Fibroblast of lung (primary cell): ENCODE data around the gene GALNT8. TPM values are rescaled to one million over a fixed set of nuclear protein-coding genes. Genes with fewer than 3 reads are reported as not detected.

Experiments used
- DNase-seq, 2 donors: peaks; one replicate each; pipeline versions ENCODE4 v3.0.0 to v3.0.0-alpha.2; 2010; ENCODE audit warnings: low read depth in 2 of 2
- H2AFZ ChIP-seq: 2 replicates; pipeline ENCODE4 v1.5.1; 2012; ENCODE audit warnings: low read length, control low read depth, inconsistent platforms
- H3K27ac ChIP-seq: 2 replicates; pipeline ENCODE4 v1.5.1; 2011; ENCODE audit warnings: low read length, control low read depth; ENCODE audit not compliant: insufficient read depth
- H3K27me3 ChIP-seq: 2 replicates; pipeline ENCODE4 v1.5.1; 2011; ENCODE audit warnings: mild to moderate bottlenecking, low read length; ENCODE audit not compliant: control insufficient read depth, insufficient read depth
- H3K36me3 ChIP-seq: 2 replicates; pipeline ENCODE4 v1.5.1; 2011; ENCODE audit warnings: low read length; ENCODE audit not compliant: control insufficient read depth, insufficient read depth
- H3K4me1 ChIP-seq: 2 replicates; pipeline ENCODE4 v1.5.1; 2011; ENCODE audit warnings: low read length; ENCODE audit not compliant: control insufficient read depth, insufficient read depth; ENCODE audit errors: extremely low read depth
- H3K4me2 ChIP-seq: 2 replicates; pipeline ENCODE4 v1.5.1; 2011; ENCODE audit warnings: low read length, control low read depth; ENCODE audit not compliant: insufficient read depth; ENCODE audit errors: extremely low read depth
- H3K4me3 ChIP-seq, 4 experiments: fragments of 200-600 bp in 1 of 4; sonication (generic) in 1 of 4; replicated peaks in 1 of 4; 2 replicates each; pipeline ENCODE4 v1.5.1; 2011 to 2016; ENCODE audit warnings: low read length in 4 of 4, low read depth in 3 of 4, mild to moderate bottlenecking in 3 of 4, control low read depth in 2 of 4, inconsistent platforms in 1 of 4, mixed read lengths in 1 of 4; ENCODE audit not compliant: insufficient read depth in 1 of 4; ENCODE audit errors: control extremely low read depth in 1 of 4
- H3K79me2 ChIP-seq: 2 replicates; pipeline ENCODE4 v1.5.1; 2012; ENCODE audit warnings: mild to moderate bottlenecking, low read length, inconsistent platforms; ENCODE audit not compliant: control insufficient read depth, insufficient read depth
- H3K9ac ChIP-seq: 2 replicates; pipeline ENCODE4 v1.5.1; 2011; ENCODE audit warnings: mild to moderate bottlenecking, low read length, control low read depth; ENCODE audit not compliant: insufficient read depth
- H3K9me3 ChIP-seq: 2 replicates; pipeline ENCODE4 v1.5.1; 2012; ENCODE audit warnings: low read depth, low read length; ENCODE audit not compliant: control insufficient read depth, insufficient read depth
- H4K20me1 ChIP-seq: 2 replicates; pipeline ENCODE4 v1.5.1; 2011; ENCODE audit warnings: low read length; ENCODE audit not compliant: control insufficient read depth, insufficient read depth; ENCODE audit errors: extremely low read depth
- EZH2 ChIP-seq: IDR thresholded peaks from 2 replicates; pipeline ENCODE4 v1.5.1; 2012; ENCODE audit warnings: low read length, control low read depth, mild to moderate bottlenecking; ENCODE audit errors: missing control alignments
- polyA plus RNA-seq, 2 donors: library from polyadenylated mRNA; depleted of rRNA in 1 of 2; stranded (reverse) in 1 of 2; unstranded in 1 of 2; fragments of >200 nt; gene quantifications; 2 replicates each; pipeline ENCODE4 v1.2.1, GENCODE V29; 2011 to 2012; ENCODE audit warnings: missing spikeins in 1 of 2
- total RNA-seq: library from RNA; depleted of rRNA; stranded (reverse); fragments of >200 nt; gene quantifications from 2 replicates; pipeline ENCODE4 v1.2.1, GENCODE V29; 2014
- TF ChIP-seq, protein P1 (sequence below), 2 donors: IDR thresholded peaks in 1 of 2; conservative IDR thresholded peaks in 1 of 2; 1 replicate in 1 of 2; 2 replicates in 1 of 2; pipeline ENCODE4 v1.5.1; 2011 to 2012; ENCODE audit warnings: low read length in 2 of 2, control low read depth in 1 of 2, inconsistent platforms in 1 of 2, low read depth in 1 of 2, mild to moderate bottlenecking in 1 of 2

GALNT8 gene
- total and polyA plus RNA-seq, 2 donors (not counting 1 experiment from before 2014, with no cell fraction given), result under 0.01 TPM; not detected in 1

GRCh38 chr12:4816744-4817525, 96.7 kb downstream of the GALNT8 start:
- TF ChIP-seq, protein P1, sequence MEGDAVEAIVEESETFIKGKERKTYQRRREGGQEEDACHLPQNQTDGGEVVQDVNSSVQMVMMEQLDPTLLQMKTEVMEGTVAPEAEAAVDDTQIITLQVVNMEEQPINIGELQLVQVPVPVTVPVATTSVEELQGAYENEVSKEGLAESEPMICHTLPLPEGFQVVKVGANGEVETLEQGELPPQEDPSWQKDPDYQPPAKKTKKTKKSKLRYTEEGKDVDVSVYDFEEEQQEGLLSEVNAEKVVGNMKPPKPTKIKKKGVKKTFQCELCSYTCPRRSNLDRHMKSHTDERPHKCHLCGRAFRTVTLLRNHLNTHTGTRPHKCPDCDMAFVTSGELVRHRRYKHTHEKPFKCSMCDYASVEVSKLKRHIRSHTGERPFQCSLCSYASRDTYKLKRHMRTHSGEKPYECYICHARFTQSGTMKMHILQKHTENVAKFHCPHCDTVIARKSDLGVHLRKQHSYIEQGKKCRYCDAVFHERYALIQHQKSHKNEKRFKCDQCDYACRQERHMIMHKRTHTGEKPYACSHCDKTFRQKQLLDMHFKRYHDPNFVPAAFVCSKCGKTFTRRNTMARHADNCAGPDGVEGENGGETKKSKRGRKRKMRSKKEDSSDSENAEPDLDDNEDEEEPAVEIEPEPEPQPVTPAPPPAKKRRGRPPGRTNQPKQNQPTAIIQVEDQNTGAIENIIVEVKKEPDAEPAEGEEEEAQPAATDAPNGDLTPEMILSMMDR (conservative IDR thresholded peaks at IDR 0.05 in 1 of 2, IDR thresholded peaks at IDR 0.05 in 1 of 2; ENCODE audit: low read depth in 1 of 2, low read length in 2 of 2), result no peak
- TF ChIP-seq EZH2, result no peak
- no peak overlapping the region for H3K4me2 ChIP-seq
- H3K9me3 ChIP-seq, result no peaks in the 10 kb centered on the region
- no peaks in the 10 kb centered on the region for H3K27me3 ChIP-seq
- no peaks in the 10 kb centered on the region for H3K4me1 ChIP-seq
- H3K9ac ChIP-seq, result no peak overlapping the region
- H4K20me1 ChIP-seq, result no peaks in the 10 kb centered on the region
- no peak for DNase-seq
- no peak overlapping the region for H3K27ac ChIP-seq
- H2AFZ ChIP-seq, result no peak overlapping the region
- no peaks in the 10 kb centered on the region for H3K36me3 ChIP-seq
- no peak overlapping the region for H3K4me3 ChIP-seq
- H3K79me2 ChIP-seq, result no peaks in the 10 kb centered on the region

GRCh38 chr12:4817880-4818279, 97.7 kb downstream of the GALNT8 start:
- no peaks in the 10 kb centered on the region for H3K36me3 ChIP-seq
- H3K9ac ChIP-seq, result no peak overlapping the region
- no peak overlapping the region for H3K27ac ChIP-seq
- H3K4me3 ChIP-seq, result no peak overlapping the region
- H3K4me1 ChIP-seq, result no peaks in the 10 kb centered on the region
- no peak overlapping the region for H3K4me2 ChIP-seq
- no peaks in the 10 kb centered on the region for H3K27me3 ChIP-seq
- no peaks in the 10 kb centered on the region for H3K9me3 ChIP-seq
- H2AFZ ChIP-seq, result no peak overlapping the region
- no peak for DNase-seq
- H3K79me2 ChIP-seq, result no peaks in the 10 kb centered on the region
- no peak for TF ChIP-seq EZH2
- TF ChIP-seq, protein P1 (conservative IDR thresholded peaks at IDR 0.05 in 1 of 2, IDR thresholded peaks at IDR 0.05 in 1 of 2; ENCODE audit: low read depth in 1 of 2, low read length in 2 of 2), result no peak
- no peaks in the 10 kb centered on the region for H4K20me1 ChIP-seq

GRCh38 chr12:4819654-4820053, 99.5 kb downstream of the GALNT8 start:
- Histone ChIP-seq H3K9me3 (no peaks in the 10 kb centered on the region), H3K79me2 (no peaks in the 10 kb centered on the region), H3K4me2 (no peak overlapping the region), H3K27me3 (no peaks in the 10 kb centered on the region), H4K20me1 (no peaks in the 10 kb centered on the region), H3K27ac (no peak overlapping the region), H3K9ac (no peak overlapping the region), H3K4me1 (no peaks in the 10 kb centered on the region), H3K36me3 (no peaks in the 10 kb centered on the region), H3K4me3 (no peak overlapping the region), H2AFZ (no peak overlapping the region)
- DNase-seq, result peak in 1 of 2 donors; percentile 42
- TF ChIP-seq, protein P1 (conservative IDR thresholded peaks at IDR 0.05 in 1 of 2, IDR thresholded peaks at IDR 0.05 in 1 of 2; ENCODE audit: low read depth in 1 of 2, low read length in 2 of 2), result no peak
- no peak for TF ChIP-seq EZH2
